HG03095 (cell line): ENCODE results near the gene FGD4.

Source experiments
- ATAC-seq: cut with Tn5 transposase; IDR thresholded peaks from one replicate; pipeline ENCODE4 v1.9.1; 2021; ENCODE audit warnings: moderate library complexity; ENCODE audit not compliant: unreplicated experiment

Gene FGD4

GRCh38 chr12:32666018-32666417 is 266.7 kb downstream of the FGD4 start:
- no peak for ATAC-seq

- ATAC-seq = no peak
Observed at GRCh38 chr12:32669584-32669983, 270.2 kb downstream of the FGD4 start.

DNA sequence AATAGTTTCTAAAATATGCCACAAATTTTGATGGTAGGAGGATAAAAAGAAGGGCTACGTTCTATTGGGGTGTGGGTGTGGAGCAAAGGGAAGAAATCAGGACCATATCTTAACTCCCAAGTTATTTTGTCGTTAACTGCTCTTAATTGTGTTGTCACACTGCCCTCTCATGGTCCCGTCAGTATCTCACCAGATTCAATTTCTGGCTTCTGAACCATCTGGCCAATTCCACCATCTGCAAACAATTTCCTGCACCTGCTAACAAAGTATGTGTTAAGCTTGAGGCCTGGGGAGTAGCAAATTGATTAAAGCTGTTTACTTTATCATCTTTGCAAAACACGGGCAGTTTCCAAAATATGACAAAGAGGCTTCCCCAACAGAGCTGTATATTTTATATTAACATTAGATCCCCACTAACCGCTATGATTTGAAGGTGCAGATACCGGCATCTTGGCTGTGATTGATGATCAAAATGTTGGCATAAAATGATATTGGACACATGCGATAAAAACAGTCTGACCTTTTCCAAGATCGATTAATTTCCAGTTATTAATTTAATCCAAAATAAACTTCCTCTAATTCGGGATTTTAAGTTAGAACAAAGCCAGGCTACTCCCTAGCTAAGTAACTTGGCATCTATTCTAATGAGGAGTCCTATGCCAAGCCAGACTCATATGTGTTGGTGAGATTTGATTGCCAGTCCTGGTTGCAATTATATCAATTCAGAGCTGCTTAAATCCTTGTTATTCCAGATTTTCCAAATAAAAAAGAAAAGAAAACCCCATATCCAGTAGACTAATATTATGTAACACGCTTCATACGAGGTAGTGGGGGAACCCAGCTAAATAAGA is 272.8 kb downstream of the FGD4 start:
- no peak for ATAC-seq

DNA sequence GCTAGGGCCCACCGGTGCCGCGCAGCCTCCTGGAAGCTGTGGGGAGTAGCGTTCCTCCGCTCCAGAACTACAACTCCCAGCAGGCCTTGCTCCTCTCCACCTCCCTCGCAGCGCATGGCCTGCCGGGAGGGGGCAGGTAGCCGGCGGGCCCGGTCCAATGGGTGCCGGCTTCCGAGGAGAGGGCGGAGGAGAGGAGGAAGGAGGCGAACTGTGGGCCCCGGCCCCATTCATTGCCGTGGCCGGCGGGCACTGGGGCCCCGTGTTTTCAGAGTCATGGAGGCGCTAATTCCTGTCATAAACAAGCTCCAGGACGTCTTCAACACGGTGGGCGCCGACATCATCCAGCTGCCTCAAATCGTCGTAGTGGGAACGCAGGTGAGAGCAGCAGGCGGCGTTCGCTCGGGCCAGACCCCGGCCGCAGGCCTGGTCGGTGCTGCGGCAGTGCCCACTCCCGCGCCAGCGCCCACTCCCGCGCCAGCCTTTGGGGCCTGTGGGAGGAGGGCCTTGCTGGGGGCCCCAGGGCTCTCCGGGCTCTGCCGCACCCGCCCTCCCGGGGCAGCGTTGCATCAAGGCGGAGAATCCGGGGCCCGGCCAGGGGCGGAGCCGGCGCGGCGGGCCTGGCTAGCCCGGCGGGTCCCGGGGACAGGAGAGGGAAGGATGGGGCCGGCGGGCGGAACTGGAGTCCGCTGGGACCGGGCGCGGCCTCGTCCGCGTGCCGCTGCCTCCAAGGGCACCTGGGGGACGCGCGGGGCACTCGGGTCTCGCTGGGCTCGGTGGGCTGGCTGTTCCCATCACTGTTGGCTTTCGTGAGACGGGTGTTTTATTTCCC is 279.9 kb downstream of the FGD4 start, which contains the start of gene DNM1L:
TSS of gene DNM1L (plus strand) at position 211 of the 829 bp plus-strand sequence. CDS start at position 274, 63 bp downstream.
- ATAC-seq = peak; percentile 95

- ATAC-seq = no peak
Observed at GRCh38 chr12:32679920-32680237, 280.5 kb downstream of the FGD4 start.

GRCh38 chr12:32680787-32681186 is 281.4 kb downstream of the FGD4 start:
- ATAC-seq = no peak

- ATAC-seq = no peak
Observed at GRCh38 chr12:32681272-32681671, 281.9 kb downstream of the FGD4 start.

DNA sequence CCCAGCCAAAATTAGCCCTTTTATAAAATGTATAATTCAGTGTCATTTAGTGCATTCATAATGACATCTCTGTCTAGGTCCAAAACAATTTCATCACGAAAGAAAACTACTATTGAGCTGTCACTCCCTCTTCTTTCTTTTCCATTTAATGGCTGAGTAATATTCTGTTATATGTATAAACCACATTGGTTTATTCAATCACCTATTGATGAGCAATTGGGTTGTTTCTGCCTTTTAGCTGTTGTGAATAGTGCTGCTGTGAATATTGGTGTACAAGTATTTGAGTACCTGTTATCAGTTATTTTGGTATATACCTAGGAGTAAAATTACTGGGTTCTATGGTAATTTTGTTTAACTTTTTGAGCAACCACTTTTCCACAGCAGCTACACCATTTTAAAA is 287.0 kb downstream of the FGD4 start:
- no peak for ATAC-seq

- no peak for ATAC-seq
Observed at GRCh38 chr12:32688786-32689185, 289.4 kb downstream of the FGD4 start.

- no peak for ATAC-seq
Observed at GRCh38 chr12:32690927-32691326, 291.6 kb downstream of the FGD4 start.

GRCh38 chr12:32692358-32692757 is 293.0 kb downstream of the FGD4 start:
- ATAC-seq = no peak

DNA sequence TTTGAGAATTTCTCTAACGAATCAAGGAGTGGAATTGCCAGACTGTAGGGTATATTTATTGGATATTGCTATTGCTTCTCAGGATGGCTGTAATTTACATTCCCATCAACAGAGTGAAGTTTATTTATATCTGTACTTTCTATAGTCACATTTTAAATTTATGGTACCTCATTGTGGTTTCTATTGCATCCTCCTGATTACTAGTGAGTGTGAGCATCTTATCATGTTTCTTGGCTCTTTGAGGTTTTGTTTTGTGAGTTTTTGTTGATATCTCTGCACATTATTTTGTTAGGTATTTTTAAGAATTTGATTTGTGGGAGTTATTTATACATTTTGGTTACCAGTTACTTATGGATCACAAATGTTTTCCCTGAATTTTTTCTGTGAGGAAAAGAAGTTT is 293.7 kb downstream of the FGD4 start:
- no peak for ATAC-seq
